ENCODE measurements around the gene LAMA5. TPM values are rescaled to one million over a fixed set of nuclear protein-coding genes. Genes with fewer than 3 reads are reported as not detected.

Gene LAMA5
- total RNA-seq, 4 donors from 2014 or later: 164 to 427 (median 196) TPM

GRCh38 chr20:62351469-62352401 is 15.4 kb downstream of the LAMA5 start:
- TF ChIP-seq POLR2A (IDR thresholded peaks at IDR 0.05): no peak
- TF ChIP-seq, protein P1, sequence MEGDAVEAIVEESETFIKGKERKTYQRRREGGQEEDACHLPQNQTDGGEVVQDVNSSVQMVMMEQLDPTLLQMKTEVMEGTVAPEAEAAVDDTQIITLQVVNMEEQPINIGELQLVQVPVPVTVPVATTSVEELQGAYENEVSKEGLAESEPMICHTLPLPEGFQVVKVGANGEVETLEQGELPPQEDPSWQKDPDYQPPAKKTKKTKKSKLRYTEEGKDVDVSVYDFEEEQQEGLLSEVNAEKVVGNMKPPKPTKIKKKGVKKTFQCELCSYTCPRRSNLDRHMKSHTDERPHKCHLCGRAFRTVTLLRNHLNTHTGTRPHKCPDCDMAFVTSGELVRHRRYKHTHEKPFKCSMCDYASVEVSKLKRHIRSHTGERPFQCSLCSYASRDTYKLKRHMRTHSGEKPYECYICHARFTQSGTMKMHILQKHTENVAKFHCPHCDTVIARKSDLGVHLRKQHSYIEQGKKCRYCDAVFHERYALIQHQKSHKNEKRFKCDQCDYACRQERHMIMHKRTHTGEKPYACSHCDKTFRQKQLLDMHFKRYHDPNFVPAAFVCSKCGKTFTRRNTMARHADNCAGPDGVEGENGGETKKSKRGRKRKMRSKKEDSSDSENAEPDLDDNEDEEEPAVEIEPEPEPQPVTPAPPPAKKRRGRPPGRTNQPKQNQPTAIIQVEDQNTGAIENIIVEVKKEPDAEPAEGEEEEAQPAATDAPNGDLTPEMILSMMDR (IDR thresholded peaks at IDR 0.05): no peak
- H3K4me3 ChIP-seq (ENCODE audit: low read depth, poor library complexity, severe bottlenecking): no peak overlapping the region
- WGBS, 2 donors: 78 to 79% methylated on average over 44 to 58 of the region's 60 CpGs
- DNase-seq (ENCODE audit: low spot score in 2 of 2): no peak
- intact Hi-C loops (cut with DNase I; ENCODE audit: low total_unique reads): no loop called here

DNA sequence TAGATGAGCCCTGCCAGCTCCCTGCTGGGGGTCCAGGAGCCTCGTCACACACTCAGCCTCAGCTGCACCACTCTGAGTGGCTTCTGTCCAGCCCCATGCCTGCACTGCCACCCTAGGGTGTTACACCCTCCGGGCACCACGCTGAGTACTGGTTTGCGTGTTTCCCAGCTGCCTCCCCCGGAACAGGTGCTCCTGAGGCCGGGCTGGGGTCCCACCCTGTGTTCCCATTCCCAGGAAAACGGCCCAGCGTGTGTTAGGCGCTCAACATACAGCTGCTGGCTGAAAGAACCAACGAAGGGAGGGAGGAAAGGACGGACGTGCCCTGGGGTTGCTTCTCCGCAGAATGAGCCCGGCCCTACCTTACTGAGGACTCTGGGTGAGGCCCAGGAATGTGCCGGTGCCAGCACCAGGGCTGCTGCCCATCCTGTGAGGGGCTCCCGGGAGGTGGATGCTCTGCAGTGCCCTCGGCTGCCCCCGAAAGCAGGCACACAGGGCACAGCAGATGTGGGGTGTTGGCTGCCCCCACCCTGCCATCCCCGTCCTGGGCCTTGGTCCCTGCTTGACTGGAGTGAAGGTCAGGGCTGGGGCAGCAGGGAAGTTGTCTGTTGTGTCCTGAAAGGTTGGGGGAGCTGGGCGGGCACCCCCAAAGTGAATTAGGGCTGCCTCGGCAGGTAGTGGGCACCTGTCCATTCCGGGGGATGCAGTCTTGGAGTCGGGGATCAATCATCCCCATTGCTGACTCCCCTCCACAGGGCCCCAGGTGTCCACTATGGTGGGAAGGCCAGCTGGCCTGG is 16.3 kb downstream of the LAMA5 start:
- TF ChIP-seq POLR2A (IDR thresholded peaks at IDR 0.05): no peak
- TF ChIP-seq, protein P1 (IDR thresholded peaks at IDR 0.05): no peak
- no peak for DNase-seq (ENCODE audit: low spot score in 2 of 2)
- WGBS, 2 donors: 44 to 51% methylated on average over 20 of the region's 23 CpGs
- intact Hi-C loops (cut with DNase I; ENCODE audit: low total_unique reads): no loop called here
- no peak overlapping the region for H3K4me3 ChIP-seq (ENCODE audit: low read depth, poor library complexity, severe bottlenecking)

GRCh38 chr20:62350098-62350628 is 16.9 kb downstream of the LAMA5 start:
- TF ChIP-seq, protein P1 (IDR thresholded peaks at IDR 0.05): no peak
- no peak for TF ChIP-seq POLR2A (IDR thresholded peaks at IDR 0.05)
- peak in 1 of 2 donors; percentile 75 for DNase-seq (ENCODE audit: low spot score in 2 of 2)
- intact Hi-C loops (cut with DNase I; ENCODE audit: low total_unique reads): no loop called here
- 50 to 53% methylated on average over 15 to 16 of the region's 16 CpGs for WGBS, 2 donors
- no peak overlapping the region for H3K4me3 ChIP-seq (ENCODE audit: low read depth, poor library complexity, severe bottlenecking)

- TF ChIP-seq POLR2A (IDR thresholded peaks at IDR 0.05): no peak
- TF ChIP-seq, protein P1 (IDR thresholded peaks at IDR 0.05): no peak
- H3K4me3 ChIP-seq (ENCODE audit: low read depth, poor library complexity, severe bottlenecking): no peak overlapping the region
- no peak for DNase-seq (ENCODE audit: low spot score in 2 of 2)
- intact Hi-C loops (cut with DNase I; ENCODE audit: low total_unique reads): no loop called here
- 50 to 56% methylated on average over 4 to 7 of the region's 7 CpGs for WGBS, 2 donors
Measured at GRCh38 chr20:62349556-62350097, 17.5 kb downstream of the LAMA5 start.

GRCh38 chr20:62348604-62349003 is 18.5 kb downstream of the LAMA5 start:
- TF ChIP-seq, protein P1 (IDR thresholded peaks at IDR 0.05): no peak
- no peak for TF ChIP-seq POLR2A (IDR thresholded peaks at IDR 0.05)
- intact Hi-C loops (cut with DNase I; ENCODE audit: low total_unique reads): no loop called here
- WGBS, 2 donors: 94% methylated on average over 1 of the region's 1 CpG
- no peak for DNase-seq (ENCODE audit: low spot score in 2 of 2)
- no peak overlapping the region for H3K4me3 ChIP-seq (ENCODE audit: low read depth, poor library complexity, severe bottlenecking)

Data from lower leg skin (tissue), 4 donors.